Panc1 (cell line): Measurements from ENCODE around the gene ELOVL2. TPM values are rescaled to one million over a fixed set of nuclear protein-coding genes. Genes with fewer than 3 reads are reported as not detected.
"Not testable (repeated sequence)": the region's sequence is repeated elsewhere in the genome, so short reads cannot be mapped to it uniquely, and the experiment has no call there.

Experiments
- ATAC-seq: fragments of 200-7000 bp; cut with Tn5 transposase; 2 replicates; pipeline ENCODE4 v1.9.1; 2020; ENCODE audit warnings: mild to moderate bottlenecking, moderate library complexity
- BruUV-seq: library from RNA; stranded (reverse); fragments of 400-500 nt; replicated peaks from 2 replicates; lab custom pipeline; 2021; lab: Mats Ljungman, UMichigan
- CTCF ChIA-PET: fragments of 300-600 bp; sonication (Branson Sonifier 250); formaldehyde crosslinking; loops from one replicate; lab custom pipeline; 2022; ENCODE audit warnings: antibody characterized with exemption; lab: Charles Lee
- POLR2A ChIA-PET: fragments of 300-600 bp; sonication (Branson Sonifier 250); formaldehyde crosslinking; loops from one replicate; lab custom pipeline; 2022; ENCODE audit warnings: antibody characterized with exemption; lab: Charles Lee
- DNase-seq: peaks from one replicate; pipeline ENCODE4 v3.0.0-alpha.2; 2010; ENCODE audit warnings: low read depth, low spot score
- H3K27ac ChIP-seq: 2 replicates; pipeline ENCODE4 v1.5.1; 2011; ENCODE audit warnings: mild to moderate bottlenecking, low read length, inconsistent platforms
- H3K27me3 ChIP-seq: fragments of 200-500 bp; sonication (Bioruptor generic); 2 replicates; pipeline ENCODE4 v1.6.0; 2014; ENCODE audit warnings: low read length, inconsistent platforms; ENCODE audit not compliant: control insufficient read depth, insufficient read depth
- H3K36me3 ChIP-seq: fragments of 200-500 bp; sonication (Bioruptor generic); 2 replicates; pipeline ENCODE4 v1.5.1; 2014; ENCODE audit warnings: inconsistent platforms, mild to moderate bottlenecking, low read length, moderate library complexity; ENCODE audit not compliant: control insufficient read depth, insufficient read depth
- H3K4me1 ChIP-seq: 2 replicates; pipeline ENCODE4 v1.5.1; 2011; ENCODE audit warnings: inconsistent platforms, mild to moderate bottlenecking, low read length, moderate library complexity; ENCODE audit not compliant: control insufficient read depth, insufficient read depth
- H3K4me3 ChIP-seq, 2 experiments: 2 replicates each; pipeline ENCODE4 v1.5.1; 2011 to 2012; ENCODE audit warnings: low read depth in 2 of 2, low read length in 2 of 2, mild to moderate bottlenecking in 2 of 2, inconsistent platforms in 1 of 2, moderate library complexity in 1 of 2
- H3K9me3 ChIP-seq: fragments of 200-500 bp; sonication (Bioruptor generic); 2 replicates; pipeline ENCODE4 v1.5.1; 2014; ENCODE audit warnings: low read depth, mild to moderate bottlenecking, inconsistent platforms, low read length, moderate library complexity; ENCODE audit not compliant: control insufficient read depth, insufficient read depth
- POLR2AphosphoS5 ChIP-seq: IDR thresholded peaks from 2 replicates; pipeline ENCODE4 v1.6.1; 2012; ENCODE audit warnings: mild to moderate bottlenecking, low read depth, low read length, moderate library complexity
- SIN3A ChIP-seq: IDR thresholded peaks from 2 replicates; pipeline ENCODE4 v1.6.1; 2012; ENCODE audit warnings: low read depth, mild to moderate bottlenecking, low read length, moderate library complexity, borderline replicate concordance; ENCODE audit not compliant: insufficient read depth
- TCF7L2 ChIP-seq: IDR thresholded peaks from 2 replicates; pipeline ENCODE4 v1.6.1; 2011; ENCODE audit warnings: mild to moderate bottlenecking, low read depth, low read length, inconsistent platforms
- in situ Hi-C: cut with HindIII; loops from 2 replicates; pipeline ENCODE4 v1.10.0; 2016; ENCODE audit warnings: low sequenced_read_pairs, low pct_unique_long_range_greater_than_20kb
- intact Hi-C: fragments of 100-400 bp; cut with micrococcal nuclease; formaldehyde crosslinking; loops from one replicate; pipeline ENCODE4 v1.10.0; 2022; ENCODE audit not compliant: unreplicated experiment
- total RNA-seq: library from RNA; stranded (reverse); gene quantifications from one replicate; pipeline ENCODE4 v1.2.1, GENCODE V29; 2021; ENCODE audit not compliant: unreplicated experiment
- TF ChIP-seq, protein P1 (sequence below), 2 experiments: IDR thresholded peaks; 2 replicates each; pipeline ENCODE4 v1.6.1; 2011 to 2012; ENCODE audit warnings: low read depth in 2 of 2, control low read depth in 1 of 2, low read length in 1 of 2, mild to moderate bottlenecking in 1 of 2, moderate library complexity in 1 of 2; ENCODE audit not compliant: insufficient read depth in 1 of 2
- TF ChIP-seq, protein P2 (sequence below): fragments of 450-650 bp; IDR thresholded peaks from 2 replicates; pipeline ENCODE4 v1.5.1; 2017; ENCODE audit warnings: mild to moderate bottlenecking

ELOVL2 gene
- total RNA-seq, 1 experiment from 2014 or later = 27.8 TPM

GRCh38 chr6:11087141-11087812, 43.2 kb upstream of the ELOVL2 start:
- BruUV-seq, POLR2A ChIA-PET, H3K27ac ChIP-seq, in situ Hi-C loops, DNase-seq, CTCF ChIA-PET, H3K27me3 ChIP-seq, H3K4me3 ChIP-seq, ATAC-seq, intact Hi-C loops, H3K36me3 ChIP-seq, H3K4me1 ChIP-seq, H3K9me3 ChIP-seq: not testable (repeated sequence)

GRCh38 chr6:11085758-11086435, 41.8 kb upstream of the ELOVL2 start:
- H3K27me3 ChIP-seq = no peaks in the 10 kb centered on the region
- DNase-seq (no peak), ATAC-seq (no peak)
- H3K36me3 ChIP-seq = no peaks in the 10 kb centered on the region
- no peaks in the 10 kb centered on the region for H3K4me1 ChIP-seq
- no peak overlapping the region for H3K4me3 ChIP-seq
- H3K27ac ChIP-seq = no peak overlapping the region
- no peak for TF ChIP-seq SIN3A
- no peak for TF ChIP-seq POLR2AphosphoS5
- TF ChIP-seq, protein P1, sequence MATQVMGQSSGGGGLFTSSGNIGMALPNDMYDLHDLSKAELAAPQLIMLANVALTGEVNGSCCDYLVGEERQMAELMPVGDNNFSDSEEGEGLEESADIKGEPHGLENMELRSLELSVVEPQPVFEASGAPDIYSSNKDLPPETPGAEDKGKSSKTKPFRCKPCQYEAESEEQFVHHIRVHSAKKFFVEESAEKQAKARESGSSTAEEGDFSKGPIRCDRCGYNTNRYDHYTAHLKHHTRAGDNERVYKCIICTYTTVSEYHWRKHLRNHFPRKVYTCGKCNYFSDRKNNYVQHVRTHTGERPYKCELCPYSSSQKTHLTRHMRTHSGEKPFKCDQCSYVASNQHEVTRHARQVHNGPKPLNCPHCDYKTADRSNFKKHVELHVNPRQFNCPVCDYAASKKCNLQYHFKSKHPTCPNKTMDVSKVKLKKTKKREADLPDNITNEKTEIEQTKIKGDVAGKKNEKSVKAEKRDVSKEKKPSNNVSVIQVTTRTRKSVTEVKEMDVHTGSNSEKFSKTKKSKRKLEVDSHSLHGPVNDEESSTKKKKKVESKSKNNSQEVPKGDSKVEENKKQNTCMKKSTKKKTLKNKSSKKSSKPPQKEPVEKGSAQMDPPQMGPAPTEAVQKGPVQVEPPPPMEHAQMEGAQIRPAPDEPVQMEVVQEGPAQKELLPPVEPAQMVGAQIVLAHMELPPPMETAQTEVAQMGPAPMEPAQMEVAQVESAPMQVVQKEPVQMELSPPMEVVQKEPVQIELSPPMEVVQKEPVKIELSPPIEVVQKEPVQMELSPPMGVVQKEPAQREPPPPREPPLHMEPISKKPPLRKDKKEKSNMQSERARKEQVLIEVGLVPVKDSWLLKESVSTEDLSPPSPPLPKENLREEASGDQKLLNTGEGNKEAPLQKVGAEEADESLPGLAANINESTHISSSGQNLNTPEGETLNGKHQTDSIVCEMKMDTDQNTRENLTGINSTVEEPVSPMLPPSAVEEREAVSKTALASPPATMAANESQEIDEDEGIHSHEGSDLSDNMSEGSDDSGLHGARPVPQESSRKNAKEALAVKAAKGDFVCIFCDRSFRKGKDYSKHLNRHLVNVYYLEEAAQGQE (IDR thresholded peaks at IDR 0.05; ENCODE audit: insufficient read depth in 1 of 2, low read depth in 2 of 2, low read length in 1 of 2) = no peak
- TF ChIP-seq, protein P2, sequence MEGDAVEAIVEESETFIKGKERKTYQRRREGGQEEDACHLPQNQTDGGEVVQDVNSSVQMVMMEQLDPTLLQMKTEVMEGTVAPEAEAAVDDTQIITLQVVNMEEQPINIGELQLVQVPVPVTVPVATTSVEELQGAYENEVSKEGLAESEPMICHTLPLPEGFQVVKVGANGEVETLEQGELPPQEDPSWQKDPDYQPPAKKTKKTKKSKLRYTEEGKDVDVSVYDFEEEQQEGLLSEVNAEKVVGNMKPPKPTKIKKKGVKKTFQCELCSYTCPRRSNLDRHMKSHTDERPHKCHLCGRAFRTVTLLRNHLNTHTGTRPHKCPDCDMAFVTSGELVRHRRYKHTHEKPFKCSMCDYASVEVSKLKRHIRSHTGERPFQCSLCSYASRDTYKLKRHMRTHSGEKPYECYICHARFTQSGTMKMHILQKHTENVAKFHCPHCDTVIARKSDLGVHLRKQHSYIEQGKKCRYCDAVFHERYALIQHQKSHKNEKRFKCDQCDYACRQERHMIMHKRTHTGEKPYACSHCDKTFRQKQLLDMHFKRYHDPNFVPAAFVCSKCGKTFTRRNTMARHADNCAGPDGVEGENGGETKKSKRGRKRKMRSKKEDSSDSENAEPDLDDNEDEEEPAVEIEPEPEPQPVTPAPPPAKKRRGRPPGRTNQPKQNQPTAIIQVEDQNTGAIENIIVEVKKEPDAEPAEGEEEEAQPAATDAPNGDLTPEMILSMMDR = no peak
- no peak for TF ChIP-seq TCF7L2
- POLR2A ChIA-PET = no interaction called here
- no TSS peak for BruUV-seq
- CTCF ChIA-PET = no interaction called here
- in situ Hi-C loops = no loop called here
- no peaks in the 10 kb centered on the region for H3K9me3 ChIP-seq
- intact Hi-C loops = no loop called here

GRCh38 chr6:11083956-11084355, 39.9 kb upstream of the ELOVL2 start:
- ChIA-PET CTCF (no interaction called here), POLR2A (no interaction called here)
- Histone ChIP-seq H3K27me3 (no peaks in the 10 kb centered on the region), H3K9me3 (no peaks in the 10 kb centered on the region), H3K36me3 (no peaks in the 10 kb centered on the region), H3K27ac (no peak overlapping the region), H3K4me3 (no peak overlapping the region), H3K4me1 (no peaks in the 10 kb centered on the region)
- BruUV-seq = no TSS peak
- TF ChIP-seq POLR2AphosphoS5 = no peak
- DNase-seq (no peak), ATAC-seq (no peak; the same call in 1 of the 2 replicates)
- in situ Hi-C loops = no loop called here
- intact Hi-C loops = no loop called here
